Glomerular endothelial cell (primary cell): ENCODE results near the gene TRIM42. TPM values are rescaled to one million over a fixed set of nuclear protein-coding genes. Genes with fewer than 3 reads are reported as not detected.

Experiments used
- DNase-seq: peaks from one replicate; pipeline ENCODE4 v3.0.0-alpha.2; 2011; ENCODE audit warnings: low read depth, low spot score; ENCODE audit errors: extremely low read depth
- total RNA-seq: library from RNA; depleted of rRNA; stranded (reverse); fragments of >200 nt; gene quantifications from 2 replicates; pipeline ENCODE4 v1.2.3, GENCODE V29; 2015

Gene TRIM42
- total RNA-seq, 1 donor from 2014 or later, result not detected

GRCh38 chr3:140709751-140710150 lies 31.9 kb downstream of the TRIM42 start:
- DNase-seq, result no peak

- no peak for DNase-seq
These were observed 33.0 kb downstream of the TRIM42 start for GRCh38 chr3:140710711-140711389.

GRCh38 chr3:140711390-140712035 lies 33.6 kb downstream of the TRIM42 start:
- DNase-seq, result no peak

- no peak for DNase-seq
These were observed 34.4 kb downstream of the TRIM42 start for GRCh38 chr3:140712301-140712700.

GRCh38 chr3:140715035-140715434 lies 37.2 kb downstream of the TRIM42 start:
- DNase-seq, result no peak

GRCh38 chr3:140717921-140718320 lies 40.1 kb downstream of the TRIM42 start:
- no peak for DNase-seq

- no peak for DNase-seq
These were observed 42.2 kb downstream of the TRIM42 start for GRCh38 chr3:140719841-140720614.

GRCh38 chr3:140723576-140723975 lies 45.7 kb downstream of the TRIM42 start:
- no peak for DNase-seq

- DNase-seq, result no peak
These were observed 47.3 kb downstream of the TRIM42 start for GRCh38 chr3:140724856-140725812.

- DNase-seq, result no peak
These were observed 48.2 kb downstream of the TRIM42 start for GRCh38 chr3:140726066-140726465.

GRCh38 chr3:140727886-140728285 lies 50.0 kb downstream of the TRIM42 start:
- DNase-seq, result no peak

- DNase-seq, result no peak
These were observed 53.7 kb downstream of the TRIM42 start for GRCh38 chr3:140731440-140732119.

- no peak for DNase-seq
These were observed 55.8 kb downstream of the TRIM42 start for GRCh38 chr3:140733623-140734022.

GRCh38 chr3:140736863-140737460 lies 59.1 kb downstream of the TRIM42 start:
- DNase-seq, result no peak

- DNase-seq, result no peak
These were observed 64.3 kb downstream of the TRIM42 start for GRCh38 chr3:140742116-140742515.

GRCh38 chr3:140748171-140748570 lies 70.3 kb downstream of the TRIM42 start:
- DNase-seq, result no peak

- DNase-seq, result no peak
These were observed 71.0 kb downstream of the TRIM42 start for GRCh38 chr3:140748903-140749302.
